HG03565 (cell line): ENCODE data around the gene CRADD.

Experiments used
- ATAC-seq: cut with Tn5 transposase; IDR thresholded peaks from one replicate; pipeline ENCODE4 v1.9.1; 2021; ENCODE audit warnings: mild to moderate bottlenecking, moderate library complexity; ENCODE audit not compliant: unreplicated experiment

The CRADD gene

GRCh38 chr12:93734784-93735183 lies 57.6 kb downstream of the CRADD start:
- no peak for ATAC-seq

GRCh38 chr12:93736640-93737178 lies 59.5 kb downstream of the CRADD start:
- ATAC-seq = no peak

- ATAC-seq = no peak
Measured at GRCh38 chr12:93737457-93738198, 60.5 kb downstream of the CRADD start.

- ATAC-seq = no peak
Measured at GRCh38 chr12:93738199-93739058, 61.3 kb downstream of the CRADD start.

GRCh38 chr12:93740751-93741150 lies 63.6 kb downstream of the CRADD start:
- no peak for ATAC-seq

- ATAC-seq = peak; percentile 8
Measured at GRCh38 chr12:93741659-93742109, 64.5 kb downstream of the CRADD start.

GRCh38 chr12:93742110-93742934 lies 65.1 kb downstream of the CRADD start:
- peak; percentile 55 for ATAC-seq

GRCh38 chr12:93743229-93743998 lies 66.2 kb downstream of the CRADD start:
- no peak for ATAC-seq

GRCh38 chr12:93743999-93744689 lies 67.0 kb downstream of the CRADD start:
- no peak for ATAC-seq

- no peak for ATAC-seq
Measured at GRCh38 chr12:93745286-93745685, 68.1 kb downstream of the CRADD start.

GRCh38 chr12:93746572-93747168 lies 69.5 kb downstream of the CRADD start:
- ATAC-seq = no peak

GRCh38 chr12:93748672-93749383 lies 71.7 kb downstream of the CRADD start:
- no peak for ATAC-seq

GRCh38 chr12:93749515-93749914 lies 72.3 kb downstream of the CRADD start:
- ATAC-seq = no peak

- no peak for ATAC-seq
Measured at GRCh38 chr12:93750056-93750455, 72.9 kb downstream of the CRADD start.

GRCh38 chr12:93751864-93752610 lies 74.9 kb downstream of the CRADD start:
- no peak for ATAC-seq

- ATAC-seq = no peak
Measured at GRCh38 chr12:93753285-93753684, 76.1 kb downstream of the CRADD start.

- no peak for ATAC-seq
Measured at GRCh38 chr12:93753838-93754429, 76.8 kb downstream of the CRADD start.
